Karpas-422 (cell line): ENCODE results near the gene DDX20. TPM values are rescaled to one million over a fixed set of nuclear protein-coding genes. Genes with fewer than 3 reads are reported as not detected.

ENCODE experiments used
- DNase-seq: peaks from one replicate; pipeline ENCODE4 v3.0.0-alpha.2; 2015
- H2AFZ ChIP-seq: fragments of 200-600 bp; sonication (generic); 2 replicates; pipeline ENCODE4 v1.6.1; 2014; ENCODE audit warnings: antibody characterized with exemption, low read length, mixed read lengths
- H3K27ac ChIP-seq: fragments of 200-600 bp; sonication (generic); 2 replicates; pipeline ENCODE4 v1.5.1; 2014; ENCODE audit warnings: mild to moderate bottlenecking, low read length, moderate library complexity
- H3K27me3 ChIP-seq: fragments of 200-600 bp; sonication (generic); 2 replicates; pipeline ENCODE4 v1.6.1; 2014; ENCODE audit warnings: low read length, mixed read lengths
- H3K36me3 ChIP-seq: fragments of 200-600 bp; sonication (generic); 2 replicates; pipeline ENCODE4 v1.6.1; 2014; ENCODE audit warnings: low read length, mixed read lengths; ENCODE audit not compliant: insufficient read depth
- H3K4me1 ChIP-seq: fragments of 200-600 bp; sonication (generic); 2 replicates; pipeline ENCODE4 v1.6.1; 2014; ENCODE audit warnings: mild to moderate bottlenecking, low read length, mixed read lengths
- H3K4me2 ChIP-seq: fragments of 200-600 bp; sonication (generic); 2 replicates; pipeline ENCODE4 v1.6.1; 2014; ENCODE audit warnings: low read length, low read depth, mild to moderate bottlenecking; ENCODE audit not compliant: poor library complexity, severe bottlenecking
- H3K4me3 ChIP-seq: fragments of 200-600 bp; sonication (generic); 2 replicates; pipeline ENCODE4 v1.5.1; 2014; ENCODE audit warnings: mild to moderate bottlenecking, antibody characterized with exemption, low read length, mixed read lengths
- H3K79me2 ChIP-seq: fragments of 200-600 bp; sonication (generic); 2 replicates; pipeline ENCODE4 v1.6.1; 2014; ENCODE audit warnings: mild to moderate bottlenecking, low read length, mixed read lengths
- H3K9ac ChIP-seq: fragments of 200-600 bp; sonication (generic); 2 replicates; pipeline ENCODE4 v1.6.0; 2014; ENCODE audit warnings: low read length
- H3K9me2 ChIP-seq: fragments of 200-600 bp; sonication (generic), shearing (Covaris generic); replicated peaks from 2 replicates; pipeline ENCODE4 v1.6.0; 2014; ENCODE audit warnings: mild to moderate bottlenecking, low read length, moderate library complexity; ENCODE audit not compliant: insufficient read depth
- H3K9me3 ChIP-seq: fragments of 300-700, 200-600 bp; sonication (generic); 2 replicates; pipeline ENCODE4 v1.6.1; 2014; ENCODE audit warnings: low read length, mixed read lengths
- H4K20me1 ChIP-seq: fragments of 200-600 bp; sonication (generic); 2 replicates; pipeline ENCODE4 v1.6.1; 2014; ENCODE audit warnings: mild to moderate bottlenecking, antibody characterized with exemption, low read length, low read depth; ENCODE audit not compliant: insufficient read depth
- total RNA-seq: library from RNA; depleted of rRNA; stranded (reverse); fragments of >200 nt; shearing (Covaris generic); gene quantifications from 2 replicates; pipeline ENCODE4 v1.2.3, GENCODE V29; 2014; ENCODE audit warnings: low replicate concordance

Gene DDX20
- total RNA-seq, 1 experiment from 2014 or later, result 33.3 TPM

DNA sequence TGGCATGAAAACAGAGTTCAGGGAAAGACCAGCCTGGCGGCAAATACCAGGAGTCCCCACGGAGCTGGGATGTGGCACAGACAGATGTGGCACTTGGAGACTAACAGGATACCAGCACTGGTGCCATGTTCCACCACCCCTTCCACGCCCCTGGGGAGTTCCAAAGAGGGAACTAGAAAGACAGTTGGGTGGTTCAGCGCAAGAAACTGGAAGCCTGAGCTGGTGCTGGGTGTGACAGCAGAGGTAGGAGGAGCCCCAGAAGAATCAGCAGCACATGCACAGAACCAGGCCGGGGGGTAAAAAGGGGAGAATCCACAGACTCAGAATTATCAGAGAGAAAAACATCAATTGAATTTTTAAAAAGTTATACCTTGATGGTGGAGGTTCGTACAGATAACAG lies 22.4 kb downstream of the DDX20 start:
- H3K27ac ChIP-seq, result no peak overlapping the region
- H3K4me3 ChIP-seq, result no peak overlapping the region
- no peaks in the 10 kb centered on the region for H3K9me3 ChIP-seq
- H3K9ac ChIP-seq, result no peak overlapping the region
- H2AFZ ChIP-seq, result no peak overlapping the region
- H3K36me3 ChIP-seq, result no peaks in the 10 kb centered on the region
- no peaks in the 10 kb centered on the region for H3K27me3 ChIP-seq
- H3K9me2 ChIP-seq, result no peaks in the 10 kb centered on the region
- H3K79me2 ChIP-seq, result no peaks in the 10 kb centered on the region
- DNase-seq, result no peak
- H3K4me1 ChIP-seq, result peaks cover 3% of the 10 kb centered on the region; the same call in 1 of the 2 replicates
- H3K4me2 ChIP-seq, result no peak overlapping the region
- no peaks in the 10 kb centered on the region for H4K20me1 ChIP-seq

GRCh38 chr1:111778541-111779051 lies 22.9 kb downstream of the DDX20 start:
- H4K20me1 ChIP-seq, result no peaks in the 10 kb centered on the region
- H3K27me3 ChIP-seq, result no peaks in the 10 kb centered on the region
- no peak overlapping the region for H2AFZ ChIP-seq
- H3K9me2 ChIP-seq, result no peaks in the 10 kb centered on the region
- no peak overlapping the region for H3K27ac ChIP-seq
- H3K36me3 ChIP-seq, result no peaks in the 10 kb centered on the region
- H3K79me2 ChIP-seq, result no peaks in the 10 kb centered on the region
- no peak overlapping the region for H3K9ac ChIP-seq
- H3K4me3 ChIP-seq, result no peak overlapping the region
- no peak overlapping the region for H3K4me2 ChIP-seq
- H3K4me1 ChIP-seq, result peaks cover 3% of the 10 kb centered on the region; the same call in 1 of the 2 replicates
- DNase-seq, result no peak
- H3K9me3 ChIP-seq, result no peaks in the 10 kb centered on the region

- Histone ChIP-seq H3K4me1 (peaks cover 3% of the 10 kb centered on the region; the same call in 1 of the 2 replicates), H3K4me2 (no peak overlapping the region), H3K9ac (no peak overlapping the region), H3K27me3 (no peaks in the 10 kb centered on the region), H3K4me3 (no peak overlapping the region), H4K20me1 (no peaks in the 10 kb centered on the region), H3K9me3 (no peaks in the 10 kb centered on the region), H3K36me3 (no peaks in the 10 kb centered on the region), H3K9me2 (no peaks in the 10 kb centered on the region), H3K79me2 (no peaks in the 10 kb centered on the region), H2AFZ (no peak overlapping the region), H3K27ac (no peak overlapping the region)
- DNase-seq, result no peak
Measured at GRCh38 chr1:111779546-111779945, 23.8 kb downstream of the DDX20 start.

GRCh38 chr1:111784273-111784901 lies 28.7 kb downstream of the DDX20 start:
- Histone ChIP-seq H2AFZ (no peak overlapping the region), H3K27ac (no peak overlapping the region), H4K20me1 (no peaks in the 10 kb centered on the region), H3K9me2 (no peaks in the 10 kb centered on the region), H3K79me2 (no peaks in the 10 kb centered on the region), H3K9ac (no peak overlapping the region), H3K4me3 (no peak overlapping the region), H3K27me3 (no peaks in the 10 kb centered on the region), H3K36me3 (no peaks in the 10 kb centered on the region), H3K4me2 (no peak overlapping the region), H3K4me1 (peaks cover 3% of the 10 kb centered on the region; the same call in 1 of the 2 replicates), H3K9me3 (no peaks in the 10 kb centered on the region)
- no peak for DNase-seq

- H3K9ac ChIP-seq, result no peak overlapping the region
- H3K4me3 ChIP-seq, result no peak overlapping the region
Measured at GRCh38 chr1:111786669-111787207, 31.0 kb downstream of the DDX20 start.

DNA sequence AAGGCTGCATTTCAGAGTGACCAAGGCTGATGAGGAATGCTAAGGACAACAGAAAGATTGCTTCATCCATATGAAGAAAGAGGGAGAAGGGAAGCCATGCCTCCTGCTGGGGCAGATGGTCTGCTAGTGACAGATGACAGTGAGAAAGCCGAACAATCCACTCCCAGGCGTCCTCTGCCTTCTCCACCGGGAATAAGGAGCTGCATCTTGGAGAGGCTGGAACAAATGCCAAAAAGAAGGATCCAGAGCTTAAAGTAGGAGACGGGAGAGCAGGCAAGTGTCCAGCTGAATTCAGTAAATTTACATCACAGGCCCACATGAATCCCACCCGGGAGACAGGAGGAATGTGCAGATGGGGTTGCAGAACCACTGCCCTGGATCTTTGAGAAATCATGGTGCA lies 33.4 kb downstream of the DDX20 start:
- Histone ChIP-seq H4K20me1 (no peaks in the 10 kb centered on the region), H3K9ac (no peak overlapping the region), H2AFZ (no peak overlapping the region), H3K79me2 (no peaks in the 10 kb centered on the region), H3K27me3 (no peaks in the 10 kb centered on the region; the same call in 1 of the 2 replicates), H3K4me2 (no peak overlapping the region), H3K4me3 (no peak overlapping the region), H3K4me1 (no peaks in the 10 kb centered on the region), H3K27ac (no peak overlapping the region), H3K36me3 (no peaks in the 10 kb centered on the region), H3K9me2 (no peaks in the 10 kb centered on the region), H3K9me3 (no peaks in the 10 kb centered on the region)
- no peak for DNase-seq

More at GRCh38 chr1:111786669-111787207, 31.0 kb downstream of the DDX20 start:
- Histone ChIP-seq H2AFZ (no peak overlapping the region), H3K27ac (no peak overlapping the region), H3K9me3 (no peaks in the 10 kb centered on the region), H3K36me3 (no peaks in the 10 kb centered on the region), H4K20me1 (no peaks in the 10 kb centered on the region), H3K4me2 (no peak overlapping the region), H3K9me2 (no peaks in the 10 kb centered on the region), H3K79me2 (no peaks in the 10 kb centered on the region), H3K27me3 (no peaks in the 10 kb centered on the region), H3K4me1 (peaks cover 3% of the 10 kb centered on the region; the same call in 1 of the 2 replicates)
- DNase-seq, result no peak

- no peak overlapping the region for H3K4me3 ChIP-seq
- no peaks in the 10 kb centered on the region for H3K36me3 ChIP-seq
- H3K9me3 ChIP-seq, result no peaks in the 10 kb centered on the region
- no peak overlapping the region for H3K27ac ChIP-seq
- H3K27me3 ChIP-seq, result no peaks in the 10 kb centered on the region; the same call in 1 of the 2 replicates
- no peaks in the 10 kb centered on the region for H3K9me2 ChIP-seq
- no peaks in the 10 kb centered on the region for H3K4me1 ChIP-seq
- DNase-seq, result no peak
- no peak overlapping the region for H3K9ac ChIP-seq
- H4K20me1 ChIP-seq, result no peaks in the 10 kb centered on the region
- H2AFZ ChIP-seq, result no peak overlapping the region
- H3K4me2 ChIP-seq, result no peak overlapping the region
- no peaks in the 10 kb centered on the region for H3K79me2 ChIP-seq
Measured at GRCh38 chr1:111789666-111790316, 34.1 kb downstream of the DDX20 start.

GRCh38 chr1:111791776-111792175 lies 36.1 kb downstream of the DDX20 start:
- no peak overlapping the region for H3K4me2 ChIP-seq

More at GRCh38 chr1:111791776-111792175, 36.1 kb downstream of the DDX20 start:
- Histone ChIP-seq H3K4me3 (no peak overlapping the region), H3K9me3 (no peaks in the 10 kb centered on the region), H4K20me1 (no peaks in the 10 kb centered on the region), H3K4me1 (no peaks in the 10 kb centered on the region), H3K36me3 (no peaks in the 10 kb centered on the region), H3K9me2 (no peaks in the 10 kb centered on the region), H3K9ac (no peak overlapping the region), H2AFZ (no peak overlapping the region), H3K27me3 (no peaks in the 10 kb centered on the region; the same call in 1 of the 2 replicates), H3K79me2 (no peaks in the 10 kb centered on the region), H3K27ac (no peak overlapping the region)
- no peak for DNase-seq
